Left ventricle myocardium inferior (tissue), 1 donor: ENCODE data around the gene PLCB2. TPM values are rescaled to one million over a fixed set of nuclear protein-coding genes. Genes with fewer than 3 reads are reported as not detected.
A peak's percentile ranks its signal among the peaks of the same experiment; 100 is the strongest.

ENCODE experiments used
- DNase-seq: peaks from one replicate; pipeline ENCODE4 v3.0.0-alpha.2; 2020
- H3K27ac ChIP-seq: fragments of 200-600 bp; replicated peaks from 2 replicates; pipeline ENCODE4 v1.8.0; 2021
- H3K27me3 ChIP-seq: fragments of 200-600 bp; 2 replicates; pipeline ENCODE4 v1.8.0; 2021; ENCODE audit warnings: low read depth
- H3K36me3 ChIP-seq: fragments of 200-600 bp; 2 replicates; pipeline ENCODE4 v1.8.0; 2021
- H3K4me1 ChIP-seq: fragments of 200-600 bp; 2 replicates; pipeline ENCODE4 v1.8.0; 2021
- H3K4me3 ChIP-seq: fragments of 200-600 bp; 2 replicates; pipeline ENCODE4 v1.8.0; 2021; ENCODE audit warnings: mild to moderate bottlenecking, moderate library complexity
- H3K9me3 ChIP-seq: fragments of 200-600 bp; replicated peaks from 2 replicates; pipeline ENCODE4 v1.8.0; 2021
- CTCF ChIP-seq: fragments of 200-600 bp; IDR thresholded peaks from 2 replicates; pipeline ENCODE4 v1.8.0; 2021; ENCODE audit warnings: antibody characterized with exemption, mild to moderate bottlenecking, borderline replicate concordance
- intact Hi-C: fragments of 100-400 bp; cut with micrococcal nuclease; formaldehyde crosslinking; loops from one replicate; pipeline ENCODE4 v1.11.0; 2022
- total RNA-seq: library from RNA; stranded (reverse); fragmentation: NEBNext Ultra II Directional; extraction: Animal tissue kit (Norgen Biotek cat#: 25700); gene quantifications from one replicate; pipeline ENCODE4 v1.2.1, GENCODE V29; 2021
- donor health status: DM: no; HTN: yes; CAD: no; lungs with severe emphysema.

Gene PLCB2
- total RNA-seq, 1 donor from 2014 or later = 8.5 TPM

GRCh38 chr15:40334941-40335795, 27.4 kb upstream of the PLCB2 start:
- H3K4me3 ChIP-seq = no peak overlapping the region
- H3K36me3 ChIP-seq = peaks cover 22% of the 10 kb centered on the region
- no peaks in the 10 kb centered on the region for H3K9me3 ChIP-seq
- peaks cover 100% of the 10 kb centered on the region for H3K4me1 ChIP-seq
- H3K27ac ChIP-seq = peak overlapping the region; percentile 99
- TF ChIP-seq CTCF = no peak
- H3K27me3 ChIP-seq = no peaks in the 10 kb centered on the region
- intact Hi-C loops = no loop called here
- DNase-seq = no peak

- intact Hi-C loops = no loop called here
- DNase-seq = no peak
- H3K27me3 ChIP-seq = no peaks in the 10 kb centered on the region
- peak overlapping the region; percentile 99 for H3K27ac ChIP-seq
- H3K36me3 ChIP-seq = peaks cover 22% of the 10 kb centered on the region
- no peak overlapping the region for H3K4me3 ChIP-seq
- TF ChIP-seq CTCF = no peak
- no peaks in the 10 kb centered on the region for H3K9me3 ChIP-seq
- H3K4me1 ChIP-seq = peaks cover 100% of the 10 kb centered on the region
These were observed 26.8 kb upstream of the PLCB2 start for GRCh38 chr15:40334541-40334940.

DNA sequence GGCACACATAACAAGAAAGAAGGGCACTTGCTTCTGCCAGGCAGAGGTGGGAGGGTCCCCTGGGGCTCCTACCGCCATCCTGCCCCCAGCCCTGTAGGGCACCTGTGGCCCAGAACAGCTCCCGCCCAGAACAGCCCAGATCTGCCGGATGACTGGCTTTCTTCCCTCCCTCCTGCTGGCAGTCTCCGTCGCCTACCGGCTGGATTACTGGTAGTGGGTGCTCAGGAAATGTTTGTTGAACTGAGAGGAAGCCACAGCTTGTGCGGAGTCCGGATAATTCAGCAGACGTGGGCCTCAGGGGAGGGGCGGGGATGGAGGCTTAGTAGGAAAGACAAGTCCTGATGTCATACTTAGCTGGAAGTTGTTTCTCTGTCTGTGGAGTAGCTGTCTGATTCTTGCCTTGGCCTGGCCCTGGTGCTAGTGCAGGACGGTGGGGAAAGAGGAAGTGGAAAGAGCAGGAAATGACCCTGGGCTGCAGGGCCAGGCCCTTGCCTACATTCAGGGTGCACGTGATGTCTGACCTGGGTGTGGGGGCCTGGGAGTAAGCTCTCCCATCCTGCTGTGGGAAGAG, 26.3 kb upstream of the PLCB2 start:
- Histone ChIP-seq H3K4me3 (peak overlapping the region; percentile 42), H3K27ac (peak overlapping the region; percentile 99), H3K9me3 (no peaks in the 10 kb centered on the region), H3K27me3 (no peaks in the 10 kb centered on the region), H3K36me3 (peaks cover 22% of the 10 kb centered on the region), H3K4me1 (peaks cover 100% of the 10 kb centered on the region)
- peak; percentile 78 for DNase-seq
- intact Hi-C loops = no loop called here
- TF ChIP-seq CTCF = no peak

GRCh38 chr15:40332113-40332781, 24.5 kb upstream of the PLCB2 start:
- peaks cover 100% of the 10 kb centered on the region for H3K4me1 ChIP-seq
- peak overlapping the region; percentile 99 for H3K27ac ChIP-seq
- no peaks in the 10 kb centered on the region for H3K9me3 ChIP-seq
- H3K27me3 ChIP-seq = no peaks in the 10 kb centered on the region
- H3K4me3 ChIP-seq = no peak overlapping the region
- intact Hi-C loops = no loop called here
- peaks cover 22% of the 10 kb centered on the region for H3K36me3 ChIP-seq
- no peak for TF ChIP-seq CTCF
- no peak for DNase-seq

DNA sequence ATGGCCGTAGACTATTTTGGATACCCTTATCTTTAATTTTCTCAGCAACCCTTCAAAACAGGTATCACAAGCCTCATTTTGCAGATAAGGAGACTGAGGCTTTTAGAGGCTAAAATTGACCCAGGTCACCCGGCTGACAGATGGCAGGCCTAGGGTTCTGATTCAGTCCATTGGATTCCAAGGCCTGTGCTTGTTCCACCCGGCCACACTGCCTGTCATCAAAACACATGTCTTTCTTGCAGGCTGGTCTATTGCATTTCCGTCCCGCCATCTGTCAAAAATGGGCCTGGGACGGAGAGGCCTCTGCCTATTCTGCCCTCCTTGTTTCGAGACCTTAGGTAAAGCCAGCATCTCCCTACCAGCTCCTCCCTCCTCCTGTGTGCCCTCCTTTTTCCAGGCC, 23.9 kb upstream of the PLCB2 start:
- peak overlapping the region; percentile 99 for H3K27ac ChIP-seq
- H3K27me3 ChIP-seq = no peaks in the 10 kb centered on the region
- peaks cover 100% of the 10 kb centered on the region for H3K4me1 ChIP-seq
- no peak for DNase-seq
- H3K36me3 ChIP-seq = peaks cover 19% of the 10 kb centered on the region
- H3K4me3 ChIP-seq = no peak overlapping the region
- H3K9me3 ChIP-seq = no peaks in the 10 kb centered on the region
- intact Hi-C loops = no loop called here
- TF ChIP-seq CTCF = no peak
